CD14-positive monocyte (primary cell): Measurements from ENCODE around the gene PPFIBP1. TPM values are rescaled to one million over a fixed set of nuclear protein-coding genes. Genes with fewer than 3 reads are reported as not detected.
A peak's percentile ranks its signal among the peaks of the same experiment; 100 is the strongest.

Experiments
- DNase-seq, 3 donors: peaks; one replicate each; pipeline ENCODE4 v3.0.0-alpha.2; 2011 to 2022
- H2AFZ ChIP-seq: 2 replicates; pipeline ENCODE4 v1.6.0; 2012; ENCODE audit warnings: mild to moderate bottlenecking, low read depth, low read length, inconsistent platforms; ENCODE audit not compliant: insufficient read depth, poor library complexity, severe bottlenecking
- H3K27ac ChIP-seq, 2 donors: 1 replicate in 1 of 2; 2 replicates in 1 of 2; pipeline ENCODE4 v1.5.1; 2012 to 2013; ENCODE audit warnings: low read length in 2 of 2, control low read depth in 1 of 2, inconsistent platforms in 1 of 2, low read depth in 1 of 2, mild to moderate bottlenecking in 1 of 2
- H3K27me3 ChIP-seq, 2 donors: one replicate each; pipeline versions ENCODE4 v1.6.0 to v1.6.1; 2011 to 2013; ENCODE audit warnings: low read length in 2 of 2; ENCODE audit not compliant: control insufficient read depth in 2 of 2, insufficient read depth in 2 of 2
- H3K36me3 ChIP-seq, 2 donors: replicated peaks in 1 of 2; 1 replicate in 1 of 2; 2 replicates in 1 of 2; pipeline versions ENCODE4 v1.5.1 to v1.6.1; 2012 to 2013; ENCODE audit warnings: low read length in 2 of 2, control low read depth in 1 of 2, inconsistent platforms in 1 of 2, mild to moderate bottlenecking in 1 of 2; ENCODE audit not compliant: insufficient read depth in 2 of 2, control insufficient read depth in 1 of 2
- H3K4me1 ChIP-seq, 2 donors: 1 replicate in 1 of 2; 2 replicates in 1 of 2; pipeline versions ENCODE4 v1.5.1 to v1.6.1; 2012 to 2013; ENCODE audit warnings: low read length in 2 of 2, control low read depth in 1 of 2, inconsistent platforms in 1 of 2, mild to moderate bottlenecking in 1 of 2, moderate library complexity in 1 of 2; ENCODE audit not compliant: insufficient read depth in 2 of 2, control insufficient read depth in 1 of 2
- H3K4me2 ChIP-seq: replicated peaks from 2 replicates; pipeline ENCODE3; 2012; ENCODE audit warnings: low read length, moderate library complexity, mild to moderate bottlenecking; ENCODE audit not compliant: poor library complexity, severe bottlenecking; ENCODE audit errors: extremely low read depth
- H3K4me3 ChIP-seq, 3 experiments: fragments of 200-600 bp in 1 of 3; sonication (generic) in 1 of 3; replicated peaks in 1 of 3; 1 replicate in 2 of 3; 2 replicates in 1 of 3; pipeline ENCODE4 v1.5.1; 2011 to 2013; ENCODE audit warnings: low read length in 3 of 3, mild to moderate bottlenecking in 3 of 3, control low read depth in 2 of 3, low read depth in 2 of 3, inconsistent platforms in 1 of 3, moderate library complexity in 1 of 3
- H3K79me2 ChIP-seq: 2 replicates; pipeline ENCODE4 v1.6.0; 2012; ENCODE audit warnings: mild to moderate bottlenecking, control low read depth, inconsistent platforms, low read length, moderate library complexity; ENCODE audit not compliant: insufficient read depth
- H3K9ac ChIP-seq: 2 replicates; pipeline ENCODE4 v1.6.0; 2017; ENCODE audit warnings: low read length, mild to moderate bottlenecking; ENCODE audit not compliant: insufficient read depth, poor library complexity, severe bottlenecking
- H3K9me3 ChIP-seq, 2 donors: replicated peaks in 1 of 2; 1 replicate in 1 of 2; 2 replicates in 1 of 2; pipeline versions ENCODE4 v1.5.1 to v1.6.1; 2012 to 2013; ENCODE audit warnings: low read length in 2 of 2, control low read depth in 1 of 2; ENCODE audit not compliant: control insufficient read depth in 1 of 2, insufficient read depth in 1 of 2
- H4K20me1 ChIP-seq: 2 replicates; pipeline ENCODE4 v1.6.0; 2012; ENCODE audit warnings: mild to moderate bottlenecking, low read length, control low read depth, moderate library complexity; ENCODE audit not compliant: insufficient read depth
- H3K27ac Mint-ChIP-seq, 7 donors: one replicate each; pipeline ENCODE4 v1.8.0; 2020; ENCODE audit warnings: mild to moderate bottlenecking in 7 of 7, mixed read lengths in 7 of 7, moderate library complexity in 6 of 7, inconsistent platforms in 2 of 7
- H3K27me3 Mint-ChIP-seq, 3 donors: one replicate each; pipeline ENCODE4 v1.8.0; 2021 to 2022; ENCODE audit warnings: low read depth in 3 of 3, mild to moderate bottlenecking in 3 of 3, mixed read lengths in 3 of 3, moderate library complexity in 3 of 3, inconsistent platforms in 1 of 3
- H3K36me3 Mint-ChIP-seq, 2 donors: one replicate each; pipeline ENCODE4 v1.8.0; 2020; ENCODE audit warnings: mixed read lengths in 2 of 2, inconsistent platforms in 1 of 2, mild to moderate bottlenecking in 1 of 2
- H3K4me1 Mint-ChIP-seq: one replicate; pipeline ENCODE4 v1.8.0; 2020; ENCODE audit warnings: mild to moderate bottlenecking, mixed read lengths
- H3K4me3 Mint-ChIP-seq, 2 donors: one replicate each; pipeline ENCODE4 v1.8.0; 2020; ENCODE audit warnings: mild to moderate bottlenecking in 2 of 2, mixed read lengths in 2 of 2, moderate library complexity in 1 of 2
- H3K9me3 Mint-ChIP-seq, 7 donors: one replicate each; pipeline ENCODE4 v1.8.0; 2020 to 2022; ENCODE audit warnings: mixed read lengths in 7 of 7, mild to moderate bottlenecking in 6 of 7, moderate library complexity in 6 of 7, inconsistent platforms in 2 of 7
- CTCF ChIP-seq: fragments of 200-600 bp; IDR thresholded peaks from one replicate; pipeline ENCODE4 v1.8.0; 2022; ENCODE audit warnings: antibody characterized with exemption, mild to moderate bottlenecking
- WGBS: methylation state at CpG from one replicate; pipeline ENCODE4 v1.1.5; 2013; ENCODE audit warnings: missing lambda C conversion rate; ENCODE audit not compliant: insufficient coverage; 5-methylcytosine and 5-hydroxymethylcytosine counted together
- intact Hi-C, 2 donors: fragments of 100-400 bp; cut with micrococcal nuclease; formaldehyde crosslinking; loops; one replicate each; pipeline versions ENCODE4 v1.15.0 to v1.15.1; 2023
- polyA plus RNA-seq, 3 donors: library from polyadenylated mRNA; depleted of rRNA in 1 of 3; unstranded in 2 of 3; stranded (reverse) in 1 of 3; fragments of 300-500 nt in 2 of 3; fragments of >200 nt in 1 of 3; fragmentation: Illumina TruSeq in 2 of 3; gene quantifications; 1 replicate in 2 of 3; 2 replicates in 1 of 3; pipeline ENCODE4 v1.2.3, GENCODE V29; 2012 to 2021

PPFIBP1 gene
- polyA plus RNA-seq, 3 donors: 0.25 to 0.79 (median 0.53) TPM

- Histone ChIP-seq H2AFZ (no peak overlapping the region), H3K9ac (no peak overlapping the region), H3K79me2 (no peaks in the 10 kb centered on the region), H4K20me1 (no peaks in the 10 kb centered on the region), H3K27me3 (no peaks in the 10 kb centered on the region), H3K36me3 (no peaks in the 10 kb centered on the region), H3K4me3 (no peak overlapping the region), H3K27ac (no peak overlapping the region), H3K4me2 (peak overlapping the region; percentile 72), H3K4me1 (peaks cover 21 to 23% of the 10 kb centered on the region in 2 donors), H3K9me3 (no peaks in the 10 kb centered on the region)
- DNase-seq: no peak
- Mint-ChIP-seq H3K4me3 (peak overlapping the region in 1 of 2 donors; percentile 22), H3K27me3 (peaks cover 0 to 6% (median 3%) of the 10 kb centered on the region in 3 donors), H3K4me1 (peaks cover 27% of the 10 kb centered on the region), H3K27ac (peak overlapping the region in 5 of 7 donors; percentile 51 to 92 (median 83)), H3K36me3 (no peaks in the 10 kb centered on the region), H3K9me3 (peaks cover 0 to 2% (median 0%) of the 10 kb centered on the region in 7 donors)
- no peak for TF ChIP-seq CTCF
- 97% methylated on average over 6 of the region's 8 CpGs for WGBS
- intact Hi-C loops: no loop called here
Observed at GRCh38 chr12:27548301-27549199, 24.5 kb downstream of the PPFIBP1 start.

GRCh38 chr12:27549236-27549800 is 25.3 kb downstream of the PPFIBP1 start:
- Mint-ChIP-seq H3K27ac (peak overlapping the region; percentile 66 to 92 (median 82)), H3K4me3 (peak overlapping the region; percentile 6 to 87), H3K4me1 (peaks cover 27% of the 10 kb centered on the region), H3K27me3 (peaks cover 0 to 6% (median 3%) of the 10 kb centered on the region in 3 donors), H3K9me3 (peaks cover 0 to 2% (median 0%) of the 10 kb centered on the region in 7 donors), H3K36me3 (no peaks in the 10 kb centered on the region)
- Histone ChIP-seq H3K4me2 (peak overlapping the region; percentile 72), H3K36me3 (no peaks in the 10 kb centered on the region), H3K9ac (peak overlapping the region; percentile 46), H3K9me3 (no peaks in the 10 kb centered on the region), H3K27me3 (peaks cover 0 to 2% of the 10 kb centered on the region in 2 donors), H3K4me3 (peak overlapping the region in 1 of 3 experiments; percentile 62), H3K79me2 (no peaks in the 10 kb centered on the region), H3K27ac (peak overlapping the region; percentile 76 to 78), H3K4me1 (peaks cover 21 to 23% of the 10 kb centered on the region in 2 donors), H2AFZ (peak overlapping the region; percentile 64), H4K20me1 (no peaks in the 10 kb centered on the region)
- no CpG with 5 or more reads among the region's 8 CpGs for WGBS
- no peak for TF ChIP-seq CTCF
- intact Hi-C loops: no loop called here
- peak; percentile 45 to 84 (median 61) for DNase-seq
